HepG2 (cell line): Measurements from ENCODE around the gene THOC6. TPM values are rescaled to one million over a fixed set of nuclear protein-coding genes. Genes with fewer than 3 reads are reported as not detected.

Experiments
- ATAC-seq: fragments of 200-7000 bp; cut with Tn5 transposase; 3 replicates; pipeline ENCODE4 v1.9.1; 2020; ENCODE audit warnings: mild to moderate bottlenecking, moderate library complexity
- BruUV-seq: library from RNA; stranded (reverse); fragments of 400-500 nt; replicated peaks from 2 replicates; lab custom pipeline; 2021; lab: Mats Ljungman, UMichigan
- CTCF ChIA-PET: fragments of 300-600 bp; formaldehyde crosslinking; extraction: SDS; loops from one replicate; lab custom pipeline; 2021; ENCODE audit warnings: low total read pairs, inconsistent platforms, low intra/inter-chr PET ratio; lab: Yijun Ruan, JAX
- POLR2A ChIA-PET: fragments of 350-600 bp; sonication (Branson Sonifier 250); formaldehyde crosslinking; loops from one replicate; lab custom pipeline; 2020; ENCODE audit warnings: antibody characterized with exemption, inconsistent platforms; lab: Yijun Ruan, JAX
- DNase-seq: peaks from one replicate; pipeline ENCODE4 v3.0.0-alpha.2; 2015; ENCODE audit warnings: low spot score
- FAIRE-seq: peaks from 3 replicates; lab custom pipeline; 2011; peaks lifted over from hg19 to GRCh38; lab: Jason Lieb, UNC
- H2AFZ ChIP-seq: one replicate; pipeline ENCODE4 v1.6.1; 2011; ENCODE audit warnings: low read length, inconsistent platforms
- H3K27ac ChIP-seq: fragments of 300-600 bp; 3 replicates; pipeline ENCODE4 v1.8.0; 2011; ENCODE audit warnings: mixed run types, mild to moderate bottlenecking, mixed read lengths, low read length, inconsistent platforms; ENCODE audit not compliant: insufficient read depth; ENCODE audit errors: extremely low read length
- H3K27me3 ChIP-seq, 2 experiments: fragments of 200-600 bp in 1 of 2; 2 replicates in 1 of 2; 3 replicates in 1 of 2; pipeline versions ENCODE4 v1.6.0 to v1.8.0; 2011; ENCODE audit warnings: low read length in 2 of 2, mild to moderate bottlenecking in 2 of 2, moderate library complexity in 2 of 2, inconsistent platforms in 1 of 2; ENCODE audit not compliant: insufficient read depth in 2 of 2, control insufficient read depth in 1 of 2
- H3K36me3 ChIP-seq, 2 experiments: fragments of 200-600 bp in 1 of 2; replicated peaks in 1 of 2; 2 replicates in 1 of 2; 3 replicates in 1 of 2; pipeline versions ENCODE4 v1.5.1 to v1.8.0; 2011; ENCODE audit warnings: low read length in 2 of 2, inconsistent platforms in 1 of 2; ENCODE audit not compliant: insufficient read depth in 2 of 2, control insufficient read depth in 1 of 2
- H3K4me1 ChIP-seq: 2 replicates; pipeline ENCODE4 v1.5.1; 2012; ENCODE audit warnings: low read length, inconsistent platforms; ENCODE audit not compliant: insufficient read depth
- H3K4me2 ChIP-seq: 2 replicates; pipeline ENCODE4 v1.6.0; 2011; ENCODE audit warnings: low read depth, low read length, inconsistent platforms
- H3K4me3 ChIP-seq, 3 experiments: fragments of 200-600 bp in 1 of 3; sonication (generic), shearing (Covaris generic) in 1 of 3; replicated peaks in 1 of 3; 2 replicates each; pipeline ENCODE4 v1.5.1; 2011 to 2016; ENCODE audit warnings: low read length in 3 of 3, inconsistent platforms in 2 of 3, low read depth in 2 of 3, mild to moderate bottlenecking in 2 of 3, control low read depth in 1 of 3, mixed read lengths in 1 of 3; ENCODE audit not compliant: insufficient read depth in 1 of 3
- H3K79me2 ChIP-seq: one replicate; pipeline ENCODE4 v1.6.1; 2011; ENCODE audit warnings: low read length, inconsistent platforms; ENCODE audit not compliant: insufficient read depth
- H3K9ac ChIP-seq: 2 replicates; pipeline ENCODE4 v1.6.0; 2011; ENCODE audit warnings: mild to moderate bottlenecking, low read depth, low read length, inconsistent platforms; ENCODE audit not compliant: insufficient read depth
- H3K9me3 ChIP-seq: 2 replicates; pipeline ENCODE4 v1.5.1; 2012; ENCODE audit warnings: mild to moderate bottlenecking, low read length
- H4K20me1 ChIP-seq: 2 replicates; pipeline ENCODE4 v1.6.0; 2011; ENCODE audit warnings: inconsistent platforms, mild to moderate bottlenecking, low read length, moderate library complexity; ENCODE audit not compliant: insufficient read depth
- MEIS1 ChIP-seq: sonication (generic); formaldehyde crosslinking; IDR thresholded peaks from 2 replicates; pipeline ENCODE4 v1.9.0; 2021; ENCODE audit warnings: mild to moderate bottlenecking, missing genetic modification reagents, moderate library complexity, borderline replicate concordance
- NFRKB ChIP-seq: fragments of 450-650 bp; IDR thresholded peaks from 2 replicates; pipeline ENCODE4 v1.6.1; 2017
- ZNF30 ChIP-seq: sonication (generic); formaldehyde crosslinking; IDR thresholded peaks from 2 replicates; pipeline ENCODE4 v1.5.0; 2020; ENCODE audit warnings: mild to moderate bottlenecking, missing genetic modification reagents
- WGBS: methylation state at CpG from one replicate; pipeline ENCODE4 v1.1.6; 2017; ENCODE audit warnings: low lambda C conversion rate; 5-methylcytosine and 5-hydroxymethylcytosine counted together
- in situ Hi-C: cut with HindIII; loops from 2 replicates; pipeline ENCODE4 v1.10.0; 2017; ENCODE audit warnings: low pct_unique_long_range_greater_than_20kb; ENCODE audit not compliant: extremely low pct_ligation_motif_present
- intact Hi-C: fragments of 100-400 bp; cut with micrococcal nuclease; formaldehyde crosslinking; loops from one replicate; pipeline ENCODE4 v1.10.0; 2022; ENCODE audit not compliant: unreplicated experiment
- polyA plus RNA-seq, 8 experiments: library from polyadenylated mRNA; depleted of rRNA in 3 of 8; stranded (reverse) in 7 of 8; unstranded in 1 of 8; fragments of >200 nt; fragmentation: Illumina TruSeq in 4 of 8; extraction: Trizol in 4 of 8; gene quantifications; 2 replicates each; pipeline versions ENCODE4 v1.2.1 to v1.2.3, GENCODE V29; 2011 to 2016; ENCODE audit warnings: low read depth in 4 of 8, missing spikeins in 1 of 8, mixed read lengths in 1 of 8; ENCODE audit not compliant: insufficient read depth in 1 of 8
- total RNA-seq, 5 experiments: library from RNA; depleted of rRNA; stranded (reverse); fragments of >200 nt; fragmentation: Illumina TruSeq; extraction: Trizol; gene quantifications; 2 replicates each; pipeline ENCODE4 v1.2.3, GENCODE V29; 2016; ENCODE audit warnings: low read depth in 1 of 5
- TF ChIP-seq, protein P1 (sequence below): sonication (generic); formaldehyde crosslinking; IDR thresholded peaks from 2 replicates; pipeline ENCODE4 v1.4.0; 2020; ENCODE audit warnings: missing genetic modification reagents
- TF ChIP-seq, protein P2 (sequence below): sonication (generic); formaldehyde crosslinking; IDR thresholded peaks from 2 replicates; pipeline ENCODE4 v1.4.0; 2020; ENCODE audit warnings: low read depth, mild to moderate bottlenecking, missing genetic modification reagents
- TF ChIP-seq, protein P3 (sequence below): IDR thresholded peaks from 2 replicates; pipeline ENCODE4 v1.6.1; 2016; ENCODE audit warnings: missing biosample characterization, missing genetic modification reagents, low read depth
- TF ChIP-seq, protein P4 (sequence below): sonication (generic); formaldehyde crosslinking; IDR thresholded peaks from 2 replicates; pipeline ENCODE4 v1.4.0; 2020; ENCODE audit warnings: missing genetic modification reagents

The THOC6 gene
- total and polyA plus RNA-seq, 2 of the 13 experiments (the other 11 are each of a cell fraction or from before 2014, with no cell fraction given): 32.1 to 37.0 TPM

DNA sequence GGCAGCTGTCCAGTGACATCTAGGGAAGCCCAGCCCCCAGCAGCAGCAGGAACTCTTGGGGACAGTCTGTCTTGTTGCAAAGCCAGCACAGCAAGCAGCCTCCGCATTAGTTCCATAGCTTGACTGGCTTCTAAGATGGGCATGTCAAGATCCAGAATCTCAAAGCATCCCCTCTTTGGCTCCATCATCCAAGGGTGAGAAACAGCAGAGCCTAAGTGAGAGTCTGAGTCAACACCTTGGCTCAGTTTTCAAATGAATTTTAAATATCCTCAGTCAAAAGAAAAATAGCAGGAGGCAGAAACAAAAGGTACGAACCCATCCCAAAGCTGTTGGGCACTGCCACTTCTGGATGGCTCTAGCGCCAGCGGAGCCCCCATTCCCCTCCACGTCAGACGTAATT, 8.9 kb upstream of the THOC6 start:
- no peak for DNase-seq
- H4K20me1 ChIP-seq: no peaks in the 10 kb centered on the region
- no peaks in the 10 kb centered on the region for H3K36me3 ChIP-seq
- in situ Hi-C loops (no loop called here), intact Hi-C loops (no loop called here)
- TF ChIP-seq ZNF30 (CRISPR knock-in tag) (no peak), MEIS1 (no peak), NFRKB (no peak)
- TF ChIP-seq, protein P1, sequence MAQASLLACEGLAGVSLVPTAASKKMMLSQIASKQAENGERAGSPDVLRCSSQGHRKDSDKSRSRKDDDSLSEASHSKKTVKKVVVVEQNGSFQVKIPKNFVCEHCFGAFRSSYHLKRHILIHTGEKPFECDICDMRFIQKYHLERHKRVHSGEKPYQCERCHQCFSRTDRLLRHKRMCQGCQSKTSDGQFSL (CRISPR knock-in tag): no peak
- TF ChIP-seq, protein P2, sequence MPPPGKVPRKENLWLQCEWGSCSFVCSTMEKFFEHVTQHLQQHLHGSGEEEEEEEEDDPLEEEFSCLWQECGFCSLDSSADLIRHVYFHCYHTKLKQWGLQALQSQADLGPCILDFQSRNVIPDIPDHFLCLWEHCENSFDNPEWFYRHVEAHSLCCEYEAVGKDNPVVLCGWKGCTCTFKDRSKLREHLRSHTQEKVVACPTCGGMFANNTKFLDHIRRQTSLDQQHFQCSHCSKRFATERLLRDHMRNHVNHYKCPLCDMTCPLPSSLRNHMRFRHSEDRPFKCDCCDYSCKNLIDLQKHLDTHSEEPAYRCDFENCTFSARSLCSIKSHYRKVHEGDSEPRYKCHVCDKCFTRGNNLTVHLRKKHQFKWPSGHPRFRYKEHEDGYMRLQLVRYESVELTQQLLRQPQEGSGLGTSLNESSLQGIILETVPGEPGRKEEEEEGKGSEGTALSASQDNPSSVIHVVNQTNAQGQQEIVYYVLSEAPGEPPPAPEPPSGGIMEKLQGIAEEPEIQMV (CRISPR knock-in tag): no peak
- TF ChIP-seq, protein P3, sequence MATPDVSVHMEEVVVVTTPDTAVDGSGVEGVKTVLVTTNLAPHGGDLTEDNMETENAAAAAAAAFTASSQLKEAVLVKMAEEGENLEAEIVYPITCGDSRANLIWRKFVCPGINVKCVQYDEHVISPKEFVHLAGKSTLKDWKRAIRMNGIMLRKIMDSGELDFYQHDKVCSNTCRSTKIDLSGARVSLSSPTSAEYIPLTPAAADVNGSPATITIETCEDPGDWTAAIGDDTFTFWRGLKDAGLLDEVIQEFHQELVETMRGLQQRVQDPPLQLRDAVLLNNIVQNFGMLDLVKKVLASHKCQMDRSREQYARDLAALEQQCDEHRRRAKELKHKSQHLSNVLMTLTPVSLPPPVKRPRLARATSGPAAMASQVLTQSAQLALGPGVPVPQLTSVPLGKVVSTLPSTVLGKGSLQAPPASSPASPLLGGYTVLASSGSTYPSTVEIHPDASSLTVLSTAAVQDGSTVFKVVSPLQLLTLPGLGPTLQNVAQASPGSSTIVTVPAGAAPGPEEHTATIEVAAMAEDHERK (CRISPR knock-in tag): no peak
- TF ChIP-seq, protein P4, sequence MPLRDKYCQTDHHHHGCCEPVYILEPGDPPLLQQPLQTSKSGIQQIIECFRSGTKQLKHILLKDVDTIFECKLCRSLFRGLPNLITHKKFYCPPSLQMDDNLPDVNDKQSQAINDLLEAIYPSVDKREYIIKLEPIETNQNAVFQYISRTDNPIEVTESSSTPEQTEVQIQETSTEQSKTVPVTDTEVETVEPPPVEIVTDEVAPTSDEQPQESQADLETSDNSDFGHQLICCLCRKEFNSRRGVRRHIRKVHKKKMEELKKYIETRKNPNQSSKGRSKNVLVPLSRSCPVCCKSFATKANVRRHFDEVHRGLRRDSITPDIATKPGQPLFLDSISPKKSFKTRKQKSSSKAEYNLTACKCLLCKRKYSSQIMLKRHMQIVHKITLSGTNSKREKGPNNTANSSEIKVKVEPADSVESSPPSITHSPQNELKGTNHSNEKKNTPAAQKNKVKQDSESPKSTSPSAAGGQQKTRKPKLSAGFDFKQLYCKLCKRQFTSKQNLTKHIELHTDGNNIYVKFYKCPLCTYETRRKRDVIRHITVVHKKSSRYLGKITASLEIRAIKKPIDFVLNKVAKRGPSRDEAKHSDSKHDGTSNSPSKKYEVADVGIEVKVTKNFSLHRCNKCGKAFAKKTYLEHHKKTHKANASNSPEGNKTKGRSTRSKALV (CRISPR knock-in tag): no peak
- H3K27me3 ChIP-seq: peaks cover 7 to 22% of the 10 kb centered on the region in 2 experiments; a peak in 4 of 5 replicates
- H3K27ac ChIP-seq: no peak overlapping the region
- H3K4me3 ChIP-seq: no peak overlapping the region
- H2AFZ ChIP-seq: no peak overlapping the region
- H3K9ac ChIP-seq: no peak overlapping the region
- 0 out of 2 replicates have a peak overlapping the region, but pooled peaks have one; percentile 32 for H3K4me2 ChIP-seq
- CTCF ChIA-PET: no interaction called here
- no peak for ATAC-seq
- 61% methylated on average over 6 of the region's 6 CpGs for WGBS
- POLR2A ChIA-PET: interaction anchor here (14.2 to 18.8 kb wide), 2 partner anchors 6 to 8 kb away, joined by 750 read pairs; partner anchors contain the start of genes CLDN6, CLDN9, HCFC1R1 and THOC6
- H3K4me1 ChIP-seq: peaks cover 97% of the 10 kb centered on the region
- H3K9me3 ChIP-seq: no peaks in the 10 kb centered on the region
- H3K79me2 ChIP-seq: no peaks in the 10 kb centered on the region
- BruUV-seq: no TSS peak
- FAIRE-seq: no peak
